NCI-H82 treated with DMSO at 0.1 percent for 48 hours (cell line): Measurements from ENCODE around the gene SFXN4.
"Not testable (repeated sequence)": the region's sequence is repeated elsewhere in the genome, so short reads cannot be mapped to it uniquely, and the experiment has no call there.

Experiments
- DNase-seq: peaks from one replicate; lab custom pipeline; 2025; ENCODE audit not compliant: unreplicated experiment; lab: John Stamatoyannopoulos, UW

The SFXN4 gene

GRCh38 chr10:119149157-119149556 is 16.4 kb downstream of the SFXN4 start:
- DNase-seq, result no peak

GRCh38 chr10:119143657-119144056 is 21.9 kb downstream of the SFXN4 start:
- DNase-seq, result no peak

- DNase-seq, result no peak
These were observed 24.8 kb downstream of the SFXN4 start for GRCh38 chr10:119140603-119141245.

- no peak for DNase-seq
These were observed 25.9 kb downstream of the SFXN4 start for GRCh38 chr10:119139464-119140067.

GRCh38 chr10:119138346-119139306 is 26.9 kb downstream of the SFXN4 start:
- no peak for DNase-seq

- not testable (repeated sequence) for DNase-seq
These were observed 27.6 kb downstream of the SFXN4 start for GRCh38 chr10:119137878-119138277.

- DNase-seq, result no peak
These were observed 29.4 kb downstream of the SFXN4 start for GRCh38 chr10:119136084-119136483.

GRCh38 chr10:119135513-119135881 is 30.0 kb downstream of the SFXN4 start:
- no peak for DNase-seq

GRCh38 chr10:119133949-119134348 is 31.6 kb downstream of the SFXN4 start:
- DNase-seq, result no peak

GRCh38 chr10:119132521-119133345 is 32.8 kb downstream of the SFXN4 start:
- DNase-seq, result no peak

- no peak for DNase-seq
These were observed 33.8 kb downstream of the SFXN4 start for GRCh38 chr10:119131512-119132240.

- DNase-seq, result no peak
These were observed 35.8 kb downstream of the SFXN4 start for GRCh38 chr10:119129721-119130120.

- no peak for DNase-seq
These were observed 39.6 kb downstream of the SFXN4 start for GRCh38 chr10:119125942-119126341.

GRCh38 chr10:119120875-119121274 is 44.6 kb downstream of the SFXN4 start:
- DNase-seq, result no peak

GRCh38 chr10:119120413-119120867 is 45.1 kb downstream of the SFXN4 start:
- DNase-seq, result no peak

GRCh38 chr10:119119400-119119799 is 46.1 kb downstream of the SFXN4 start:
- no peak for DNase-seq

GRCh38 chr10:119118231-119118630 is 47.3 kb downstream of the SFXN4 start:
- no peak for DNase-seq

- no peak for DNase-seq
These were observed 49.1 kb downstream of the SFXN4 start for GRCh38 chr10:119116326-119116951.

- no peak for DNase-seq
These were observed 49.6 kb downstream of the SFXN4 start for GRCh38 chr10:119115926-119116325.
